ENCODE data around the gene TMPO.
"Not testable (repeated sequence)": the region's sequence is repeated elsewhere in the genome, so short reads cannot be mapped to it uniquely, and the experiment has no call there.

Gene TMPO

GRCh38 chr12:98475565-98475908 lies 39.9 kb upstream of the TMPO start:
- no peak overlapping the region for H3K4me3 ChIP-seq (replicated peaks in 1 of 2; ENCODE audit: low read depth in 2 of 2, low read length in 2 of 2)
- TF ChIP-seq CTCF (IDR thresholded peaks at IDR 0.05; ENCODE audit: low read depth, low read length): no peak
- DNase-seq (ENCODE audit: low read depth in 2 of 2): no peak

GRCh38 chr12:98478606-98479005 lies 36.8 kb upstream of the TMPO start:
- no peak for TF ChIP-seq CTCF (IDR thresholded peaks at IDR 0.05; ENCODE audit: low read depth, low read length)
- DNase-seq (ENCODE audit: low read depth in 2 of 2): no peak
- H3K4me3 ChIP-seq (replicated peaks in 1 of 2; ENCODE audit: low read depth in 2 of 2, low read length in 2 of 2): no peak overlapping the region

GRCh38 chr12:98483621-98484503 lies 31.5 kb upstream of the TMPO start:
- peak in 1 of 2 donors; percentile 45 for DNase-seq (ENCODE audit: low read depth in 2 of 2)
- no peak overlapping the region for H3K4me3 ChIP-seq (replicated peaks in 1 of 2; ENCODE audit: low read depth in 2 of 2, low read length in 2 of 2)
- TF ChIP-seq CTCF (IDR thresholded peaks at IDR 0.05; ENCODE audit: low read depth, low read length): no peak

- no peak for DNase-seq (ENCODE audit: low read depth in 2 of 2)
- H3K4me3 ChIP-seq (replicated peaks in 1 of 2; ENCODE audit: low read depth in 2 of 2, low read length in 2 of 2): no peak overlapping the region
- TF ChIP-seq CTCF (IDR thresholded peaks at IDR 0.05; ENCODE audit: low read depth, low read length): no peak
These were observed 29.5 kb upstream of the TMPO start for GRCh38 chr12:98485792-98486340.

GRCh38 chr12:98488416-98488815 lies 27.0 kb upstream of the TMPO start:
- not testable (repeated sequence) for DNase-seq (ENCODE audit: low read depth in 2 of 2); H3K4me3 ChIP-seq (replicated peaks in 1 of 2; ENCODE audit: low read depth in 2 of 2, low read length in 2 of 2)

GRCh38 chr12:98489176-98489575 lies 26.2 kb upstream of the TMPO start:
- no peak for TF ChIP-seq CTCF (IDR thresholded peaks at IDR 0.05; ENCODE audit: low read depth, low read length)
- DNase-seq (ENCODE audit: low read depth in 2 of 2): no peak
- H3K4me3 ChIP-seq (replicated peaks in 1 of 2; ENCODE audit: low read depth in 2 of 2, low read length in 2 of 2): no peak overlapping the region

GRCh38 chr12:98490501-98491453 lies 24.6 kb upstream of the TMPO start:
- DNase-seq (ENCODE audit: low read depth in 2 of 2): peak; percentile 91 to 92
- no peak overlapping the region for H3K4me3 ChIP-seq (replicated peaks in 1 of 2; ENCODE audit: low read depth in 2 of 2, low read length in 2 of 2)
- TF ChIP-seq CTCF (IDR thresholded peaks at IDR 0.05; ENCODE audit: low read depth, low read length): peak; percentile 91
